ENCODE data around the gene GLIS2. TPM values are rescaled to one million over a fixed set of nuclear protein-coding genes. Genes with fewer than 3 reads are reported as not detected.
"Not testable (repeated sequence)": the region's sequence is repeated elsewhere in the genome, so short reads cannot be mapped to it uniquely, and the experiment has no call there.

The GLIS2 gene
- total and polyA plus RNA-seq, 7 experiments from 2014 or later, result 0.53 TPM; not detected in 6

- H3K4me3 Mint-ChIP-seq, result no peak overlapping the region
- H3K36me3 Mint-ChIP-seq, result peaks cover 0 to 3% (median 0%) of the 10 kb centered on the region in 5 donors
- Histone ChIP-seq H3K36me3 (ENCODE audit: control insufficient read depth in 2 of 3, insufficient read depth in 3 of 3, low read length in 3 of 3) (peaks cover 0 to 40% (median 0%) of the 10 kb centered on the region in 3 experiments), H3K4me3 (ENCODE audit: low read length) (no peak overlapping the region), H3K27me3 (ENCODE audit: control insufficient read depth in 2 of 2, insufficient read depth in 2 of 2, low read length in 2 of 2) (no peaks in the 10 kb centered on the region), H3K4me1 (ENCODE audit: control insufficient read depth in 2 of 2, insufficient read depth in 2 of 2, low read length in 2 of 2) (no peaks in the 10 kb centered on the region), H3K9me3 (ENCODE audit: control insufficient read depth in 2 of 3, low read length in 3 of 3) (no peaks in the 10 kb centered on the region), H3K27ac (ENCODE audit: low read depth, low read length) (no peak overlapping the region)
- no peaks in the 10 kb centered on the region for H3K27me3 Mint-ChIP-seq
- H3K9me3 Mint-ChIP-seq, result peaks cover 0 to 2% (median 0%) of the 10 kb centered on the region in 11 donors
- H3K4me1 Mint-ChIP-seq, result peaks cover 4 to 37% (median 22%) of the 10 kb centered on the region in 7 donors
- H3K27ac Mint-ChIP-seq, result peak overlapping the region in 4 of 9 donors; percentile 47 to 73 (median 64)
- intact Hi-C loops (cut with micrococcal nuclease), result no loop called here
- CTCF ChIA-PET, result interaction anchor here (1.0 to 1.4 kb wide), 2 partner anchors 11 to 53 kb away, joined by 3 to 5 read pairs; no protein-coding TSS in a partner anchor
- DNase-seq (no peak), ATAC-seq (no peak)
- POLR2A ChIA-PET, result interaction anchor here (0.6 kb wide), 1 partner anchor 85 kb away, joined by 3 read pairs; no protein-coding TSS in a partner anchor
Observed at GRCh38 chr16:4342866-4343744, 27.2 kb downstream of the GLIS2 start.

DNA sequence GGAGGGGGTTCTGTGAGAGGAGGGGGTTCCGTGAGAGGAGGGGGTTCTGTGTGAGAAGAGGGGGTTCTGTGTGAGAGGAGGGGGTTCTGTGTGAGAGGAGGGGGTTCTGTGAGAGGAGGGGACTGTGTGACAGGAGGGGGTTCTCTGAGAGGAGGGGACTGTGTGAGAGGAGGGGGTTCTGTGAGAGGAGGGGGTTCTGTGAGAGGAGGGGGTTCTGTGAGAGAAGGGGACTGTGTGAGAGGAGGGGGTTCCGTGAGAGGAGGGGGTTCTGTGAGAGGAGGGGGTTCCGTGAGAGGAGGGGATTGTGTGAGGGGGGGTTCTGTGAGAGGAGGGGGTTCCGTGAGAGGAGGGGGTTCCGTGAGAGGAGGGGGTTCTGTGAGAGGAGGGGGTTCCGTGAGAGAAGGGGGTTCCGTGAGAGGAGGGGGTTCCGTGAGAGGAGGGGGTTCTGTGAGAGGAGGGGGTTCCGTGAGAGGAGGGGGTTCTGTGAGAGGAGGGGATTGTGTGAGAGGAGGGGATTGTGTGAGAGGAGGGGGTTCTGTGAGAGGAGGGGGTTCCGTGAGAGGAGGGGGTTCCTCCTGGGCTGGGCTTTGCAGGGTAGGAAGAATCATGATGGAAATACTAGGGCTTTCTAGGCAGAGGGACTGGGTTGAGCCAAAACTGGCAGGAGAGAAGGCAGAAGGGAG, 28.6 kb downstream of the GLIS2 start:
- H3K9me3 Mint-ChIP-seq; intact Hi-C loops (cut with micrococcal nuclease); H3K36me3 Mint-ChIP-seq; DNase-seq; H3K27me3 ChIP-seq (ENCODE audit: control insufficient read depth in 2 of 2, insufficient read depth in 2 of 2, low read length in 2 of 2); H3K4me3 Mint-ChIP-seq; H3K27me3 Mint-ChIP-seq; H3K9me3 ChIP-seq (ENCODE audit: control insufficient read depth in 2 of 3, low read length in 3 of 3); H3K4me3 ChIP-seq (ENCODE audit: low read length); H3K4me1 ChIP-seq (ENCODE audit: control insufficient read depth in 2 of 2, insufficient read depth in 2 of 2, low read length in 2 of 2); ATAC-seq: not testable (repeated sequence)
- Mint-ChIP-seq H3K4me1 (peaks cover 4 to 45% (median 27%) of the 10 kb centered on the region in 7 donors), H3K27ac (peak overlapping the region in 6 of 9 donors; percentile 11 to 68 (median 48))
- CTCF ChIA-PET, result interaction anchor here (1.0 to 1.4 kb wide), 2 partner anchors 13 to 54 kb away, joined by 3 to 5 read pairs; no protein-coding TSS in a partner anchor
- H3K36me3 ChIP-seq (ENCODE audit: control insufficient read depth in 2 of 3, insufficient read depth in 3 of 3, low read length in 3 of 3), result peaks cover 0 to 28% (median 0%) of the 10 kb centered on the region in 3 experiments
- H3K27ac ChIP-seq (ENCODE audit: low read depth, low read length), result peak overlapping the region; percentile 40
- POLR2A ChIA-PET, result interaction anchor here (0.6 kb wide), 1 partner anchor 84 kb away, joined by 3 read pairs; no protein-coding TSS in a partner anchor

GRCh38 chr16:4344983-4345835, 29.3 kb downstream of the GLIS2 start:
- CTCF ChIA-PET, result no interaction called here
- H3K27me3 Mint-ChIP-seq, result no peaks in the 10 kb centered on the region
- intact Hi-C loops (cut with micrococcal nuclease), result no loop called here
- POLR2A ChIA-PET, result no interaction called here
- Histone ChIP-seq H3K27me3 (ENCODE audit: control insufficient read depth in 2 of 2, insufficient read depth in 2 of 2, low read length in 2 of 2) (no peaks in the 10 kb centered on the region), H3K9me3 (ENCODE audit: control insufficient read depth in 2 of 3, low read length in 3 of 3) (no peaks in the 10 kb centered on the region), H3K4me1 (ENCODE audit: control insufficient read depth in 2 of 2, insufficient read depth in 2 of 2, low read length in 2 of 2) (peaks cover 2 to 7% of the 10 kb centered on the region in 2 donors), H3K4me3 (ENCODE audit: low read length) (no peak overlapping the region), H3K27ac (ENCODE audit: low read depth, low read length) (peak overlapping the region; percentile 40), H3K36me3 (ENCODE audit: control insufficient read depth in 2 of 3, insufficient read depth in 3 of 3, low read length in 3 of 3) (peaks cover 0 to 21% (median 0%) of the 10 kb centered on the region in 3 experiments)
- ATAC-seq (no peak), DNase-seq (no peak)
- peak overlapping the region in 6 of 9 donors; percentile 11 to 68 (median 48) for H3K27ac Mint-ChIP-seq
- H3K36me3 Mint-ChIP-seq, result no peaks in the 10 kb centered on the region
- no peak overlapping the region for H3K4me3 Mint-ChIP-seq
- H3K4me1 Mint-ChIP-seq, result peaks cover 4 to 48% (median 27%) of the 10 kb centered on the region in 7 donors
- H3K9me3 Mint-ChIP-seq, result peaks cover 0 to 2% (median 0%) of the 10 kb centered on the region in 11 donors

DNA sequence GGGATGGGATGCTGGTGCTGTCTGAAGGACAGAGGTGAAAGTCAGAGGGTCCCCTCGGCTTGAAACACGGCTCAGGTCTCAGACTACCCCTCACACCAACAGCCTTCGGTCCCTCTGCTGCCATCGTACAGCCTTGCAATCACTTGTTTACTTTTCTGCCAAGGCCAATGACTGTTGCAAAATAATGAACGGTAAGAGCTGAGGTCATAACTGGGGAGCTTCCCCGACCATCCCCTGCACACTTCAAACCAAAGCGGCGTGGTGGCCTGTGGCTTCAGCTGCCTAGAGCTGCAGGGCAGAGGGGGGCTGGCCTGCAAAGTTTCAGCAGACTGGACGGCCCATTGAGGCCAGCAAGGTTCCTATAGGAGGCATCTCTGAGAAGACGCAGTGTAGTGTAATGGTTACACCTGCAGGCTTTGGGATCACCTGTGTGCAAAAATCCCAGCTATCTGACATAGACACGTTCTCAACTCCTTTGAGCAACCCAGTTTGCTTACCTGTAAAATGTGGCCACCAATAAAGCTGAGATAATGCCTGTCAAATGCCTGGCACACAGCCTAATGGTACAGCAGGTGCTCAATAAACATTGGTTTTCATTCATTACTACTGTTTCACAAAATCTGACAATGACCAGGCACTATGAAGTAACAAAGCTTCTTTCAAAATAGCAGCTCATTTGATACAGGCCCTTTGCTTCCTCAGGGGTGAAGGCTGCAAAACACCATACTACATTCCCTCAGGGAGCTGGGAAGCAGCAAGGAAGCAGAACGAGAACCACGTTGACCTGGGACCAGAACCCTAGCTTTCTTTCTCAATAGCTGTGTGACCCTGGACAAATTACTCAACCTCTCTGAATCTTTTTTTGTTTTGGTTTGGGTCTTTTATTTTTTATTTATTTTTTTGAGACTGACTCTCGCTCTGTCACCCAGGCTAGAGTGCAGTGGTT, 30.2 kb downstream of the GLIS2 start:
- POLR2A ChIA-PET, result no interaction called here
- H3K27ac ChIP-seq (ENCODE audit: low read depth, low read length), result peak overlapping the region; percentile 13
- peaks cover 5 to 7% of the 10 kb centered on the region in 2 donors for H3K4me1 ChIP-seq (ENCODE audit: control insufficient read depth in 2 of 2, insufficient read depth in 2 of 2, low read length in 2 of 2)
- intact Hi-C loops (cut with micrococcal nuclease), result no loop called here
- peaks cover 0 to 2% (median 0%) of the 10 kb centered on the region in 5 donors for H3K36me3 Mint-ChIP-seq
- H3K36me3 ChIP-seq (ENCODE audit: control insufficient read depth in 2 of 3, insufficient read depth in 3 of 3, low read length in 3 of 3), result peaks cover 0 to 18% (median 0%) of the 10 kb centered on the region in 3 experiments
- DNase-seq, result no peak
- peak; percentile 50 for ATAC-seq
- CTCF ChIA-PET, result no interaction called here
- peaks cover 0 to 3% (median 0%) of the 10 kb centered on the region in 11 donors for H3K9me3 Mint-ChIP-seq
- H3K27ac Mint-ChIP-seq, result peak overlapping the region in 5 of 9 donors; percentile 13 to 63 (median 28)
- no peaks in the 10 kb centered on the region for H3K27me3 ChIP-seq (ENCODE audit: control insufficient read depth in 2 of 2, insufficient read depth in 2 of 2, low read length in 2 of 2)
- no peaks in the 10 kb centered on the region for H3K27me3 Mint-ChIP-seq
- H3K4me1 Mint-ChIP-seq, result peaks cover 4 to 52% (median 33%) of the 10 kb centered on the region in 7 donors
- H3K9me3 ChIP-seq (ENCODE audit: control insufficient read depth in 2 of 3, low read length in 3 of 3), result no peaks in the 10 kb centered on the region
- no peak overlapping the region for H3K4me3 ChIP-seq (ENCODE audit: low read length)
- peak overlapping the region in 1 of 10 donors; percentile 56 for H3K4me3 Mint-ChIP-seq

- ChIA-PET CTCF (no interaction called here), POLR2A (interaction anchor here (0.5 to 1.6 kb wide), 2 partner anchors 284 to 521 kb away, joined by 3 to 4 read pairs; no protein-coding TSS in a partner anchor)
- Mint-ChIP-seq H3K4me3 (peak overlapping the region in 1 of 10 donors; percentile 16), H3K27me3 (no peaks in the 10 kb centered on the region), H3K4me1 (peaks cover 4 to 57% (median 41%) of the 10 kb centered on the region in 7 donors), H3K9me3 (peaks cover 0 to 4% (median 0%) of the 10 kb centered on the region in 11 donors), H3K27ac (peak overlapping the region in 5 of 9 donors; percentile 19 to 67 (median 31)), H3K36me3 (peaks cover 0 to 2% (median 0%) of the 10 kb centered on the region in 5 donors)
- Histone ChIP-seq H3K4me3 (ENCODE audit: low read length) (no peak overlapping the region), H3K36me3 (ENCODE audit: control insufficient read depth in 2 of 3, insufficient read depth in 3 of 3, low read length in 3 of 3) (peaks cover 0 to 14% (median 0%) of the 10 kb centered on the region in 3 experiments), H3K4me1 (ENCODE audit: control insufficient read depth in 2 of 2, insufficient read depth in 2 of 2, low read length in 2 of 2) (peaks cover 5 to 7% of the 10 kb centered on the region in 2 donors), H3K27me3 (ENCODE audit: control insufficient read depth in 2 of 2, insufficient read depth in 2 of 2, low read length in 2 of 2) (no peaks in the 10 kb centered on the region), H3K27ac (ENCODE audit: low read depth, low read length) (no peak overlapping the region), H3K9me3 (ENCODE audit: control insufficient read depth in 2 of 3, low read length in 3 of 3) (no peaks in the 10 kb centered on the region)
- intact Hi-C loops (cut with micrococcal nuclease), result no loop called here
- ATAC-seq (no peak), DNase-seq (no peak)
Observed at GRCh38 chr16:4347010-4347409, 31.1 kb downstream of the GLIS2 start.

Data from naive thymus-derived CD4-positive, alpha-beta T cell (primary cell).